NCI-H748 (cell line): Measurements from ENCODE around the gene ARL10.
A peak's percentile ranks its signal among the peaks of the same experiment; 100 is the strongest.

Experiments used
- DNase-seq: peaks from one replicate; lab custom pipeline; 2025; ENCODE audit not compliant: unreplicated experiment; lab: John Stamatoyannopoulos, UW

The ARL10 gene

DNA sequence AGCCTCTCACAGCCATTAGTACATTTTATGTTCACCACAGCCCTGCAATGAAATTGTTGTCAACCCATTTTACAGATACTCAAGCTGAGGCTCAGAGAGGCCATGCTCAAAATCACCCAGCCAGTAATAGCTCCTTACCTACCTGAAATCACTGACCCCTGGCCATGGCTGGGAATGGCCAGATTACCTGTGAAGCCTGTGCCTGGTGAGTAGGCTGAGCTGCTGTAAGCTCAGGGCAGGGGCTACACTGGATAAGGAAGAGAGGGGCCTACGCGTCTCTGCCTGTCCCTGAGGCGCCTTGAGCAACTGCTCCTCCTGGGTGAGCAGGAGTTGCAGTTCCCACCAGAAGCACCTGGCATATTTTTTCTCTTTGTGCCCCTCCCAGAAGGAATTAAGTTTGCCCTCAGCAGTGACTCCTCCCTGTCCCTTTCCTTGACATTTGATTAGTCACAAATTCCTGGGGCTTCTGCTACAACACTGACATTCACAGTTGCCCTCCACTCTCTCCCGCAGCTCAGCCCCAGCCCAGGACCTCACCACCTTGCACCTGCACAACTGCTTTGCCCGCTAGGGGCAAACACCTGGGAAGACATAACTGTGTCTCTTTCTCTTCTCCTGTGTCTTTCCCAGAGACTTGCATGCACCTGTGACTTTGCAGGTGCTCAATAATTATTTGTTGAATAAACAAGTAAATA lies 45.3 kb downstream of the ARL10 start:
- DNase-seq, result no peak

DNA sequence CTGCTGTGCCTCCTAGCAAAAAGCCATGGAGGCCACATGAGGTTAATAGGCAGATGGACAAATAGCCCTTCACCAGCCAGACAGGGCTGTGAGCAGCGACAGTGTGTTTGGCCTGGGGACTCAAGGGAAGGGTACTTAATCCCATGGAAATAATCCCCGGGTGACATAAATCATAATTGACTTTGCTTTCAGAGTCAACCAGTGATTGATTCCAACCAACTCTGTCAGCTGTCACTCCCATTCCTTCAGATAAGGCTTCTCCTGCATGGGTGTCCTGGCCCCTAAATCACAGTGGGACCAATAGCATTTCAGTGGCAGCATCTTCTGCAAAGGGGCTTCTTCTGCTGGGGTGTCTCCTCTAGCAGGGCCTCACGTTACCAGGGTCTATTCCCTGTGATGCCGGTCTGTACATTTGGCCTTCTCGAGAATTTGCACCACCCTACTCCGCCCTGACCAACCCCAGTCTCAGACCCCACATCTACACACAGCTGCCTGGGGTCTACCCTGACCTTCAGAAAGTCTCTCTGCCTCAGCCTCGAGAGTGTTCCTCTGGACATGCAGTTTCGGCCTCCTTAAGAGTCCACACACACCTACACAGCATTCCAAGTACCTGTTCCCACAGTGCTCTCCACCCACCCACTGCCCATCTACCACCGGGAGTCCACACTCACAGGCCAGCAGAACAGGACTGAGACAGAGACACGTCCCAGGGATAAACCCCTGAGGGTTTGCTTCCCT lies 47.4 kb downstream of the ARL10 start:
- DNase-seq, result no peak

DNA sequence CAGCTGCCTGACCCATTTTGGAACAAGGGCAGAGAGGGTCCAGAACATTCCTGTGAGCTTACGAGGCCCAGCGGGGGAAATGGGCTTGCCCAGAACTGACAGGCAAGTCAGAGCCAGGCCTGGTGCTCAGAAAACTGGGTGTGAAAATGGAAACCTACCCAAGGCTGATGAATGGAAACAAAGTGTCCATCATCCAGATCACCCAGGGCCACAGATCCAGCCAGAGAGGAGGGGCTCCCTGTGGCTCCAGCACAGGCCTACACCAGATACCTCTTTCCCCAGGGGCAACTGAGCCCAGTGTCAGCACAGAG lies 47.9 kb downstream of the ARL10 start:
- DNase-seq, result no peak

DNA sequence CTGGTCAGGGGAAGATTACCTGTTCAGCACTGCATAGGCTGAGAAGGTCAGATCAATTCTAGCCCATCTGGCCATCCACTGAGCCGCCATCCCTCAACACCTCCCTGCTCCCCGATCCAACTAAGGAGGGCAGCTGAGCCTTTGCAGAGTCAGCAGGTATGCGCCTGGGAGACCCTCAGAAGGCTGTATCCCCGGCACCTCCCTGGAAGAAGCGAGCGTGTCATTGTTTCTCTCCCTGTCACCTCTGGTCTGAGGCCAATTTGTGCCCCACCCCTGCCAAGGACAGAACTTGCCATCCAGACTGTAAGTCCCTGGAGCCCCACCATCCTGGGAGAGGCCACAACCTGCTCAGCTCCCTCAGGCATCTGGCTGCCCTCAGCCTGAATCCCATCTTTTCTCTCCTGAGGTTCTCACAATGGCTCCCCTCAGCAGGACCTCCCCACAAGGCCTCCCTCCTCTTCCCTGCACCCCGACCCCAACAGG lies 48.5 kb downstream of the ARL10 start:
- no peak for DNase-seq

- DNase-seq, result no peak
Observed at GRCh38 chr5:176414704-176415103, 49.4 kb downstream of the ARL10 start.

DNA sequence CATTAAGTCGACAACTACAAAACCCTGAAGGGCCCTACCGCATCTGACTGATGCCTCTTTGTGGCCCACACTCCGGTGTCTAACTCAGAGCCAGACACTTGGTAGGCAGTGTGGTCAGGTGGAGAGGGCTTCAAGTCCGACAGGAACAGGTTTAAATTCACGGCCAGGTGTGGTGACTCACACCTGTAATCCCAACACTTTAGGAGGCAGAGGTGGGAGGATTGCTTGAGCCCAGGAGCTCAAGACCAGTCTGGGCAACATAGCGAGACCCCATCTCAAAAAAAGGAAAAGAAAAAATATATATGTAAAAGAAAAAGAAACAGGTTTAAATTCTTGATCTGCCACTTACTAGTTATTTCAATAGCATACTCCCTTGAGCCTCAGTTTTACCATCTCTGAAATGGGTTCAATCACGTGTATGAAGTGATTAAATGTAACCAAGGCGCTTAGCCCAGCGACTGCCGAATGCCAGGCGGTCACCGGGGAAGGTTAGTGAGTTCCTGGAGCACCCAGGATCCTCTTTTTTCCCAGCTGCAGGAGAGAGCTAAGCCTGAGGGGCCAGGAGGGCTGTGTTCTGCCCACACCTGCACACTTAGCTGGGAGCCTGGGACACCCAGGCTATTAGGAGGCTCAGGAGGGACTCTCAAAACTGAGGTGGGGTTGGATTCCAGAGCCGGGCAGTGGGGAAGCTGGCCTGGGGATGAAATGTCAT lies 50.1 kb downstream of the ARL10 start:
- no peak for DNase-seq

- DNase-seq, result peak; percentile 91
Observed at GRCh38 chr5:176415952-176416924, 51.0 kb downstream of the ARL10 start, which contains the start of gene CLTB. Gene CLTB, minus strand, starts transcription at chr5:176416539. Its CDS starts 176 bp downstream, at chr5:176416363.

GRCh38 chr5:176416965-176417364 lies 51.7 kb downstream of the ARL10 start:
- no peak for DNase-seq

DNA sequence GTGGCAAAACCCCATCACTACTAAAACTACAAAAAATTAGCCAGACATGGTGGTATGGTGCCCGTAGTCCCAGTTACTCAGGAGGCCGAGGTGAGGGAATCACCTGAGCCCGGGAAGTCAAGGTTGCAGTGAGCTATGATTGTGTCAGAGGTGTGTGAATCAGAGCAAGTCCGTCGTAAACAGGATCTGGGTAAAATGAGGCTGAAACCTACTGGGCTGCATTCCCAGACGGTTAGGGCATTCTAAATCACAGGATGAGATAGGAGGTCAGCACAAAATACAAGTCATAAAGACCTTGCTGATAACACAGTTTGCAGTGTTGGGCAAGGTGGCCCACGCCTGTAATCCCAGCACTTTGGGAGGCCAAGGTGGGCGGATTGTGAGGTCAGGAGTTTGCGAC lies 53.0 kb downstream of the ARL10 start:
- DNase-seq, result no peak

DNA sequence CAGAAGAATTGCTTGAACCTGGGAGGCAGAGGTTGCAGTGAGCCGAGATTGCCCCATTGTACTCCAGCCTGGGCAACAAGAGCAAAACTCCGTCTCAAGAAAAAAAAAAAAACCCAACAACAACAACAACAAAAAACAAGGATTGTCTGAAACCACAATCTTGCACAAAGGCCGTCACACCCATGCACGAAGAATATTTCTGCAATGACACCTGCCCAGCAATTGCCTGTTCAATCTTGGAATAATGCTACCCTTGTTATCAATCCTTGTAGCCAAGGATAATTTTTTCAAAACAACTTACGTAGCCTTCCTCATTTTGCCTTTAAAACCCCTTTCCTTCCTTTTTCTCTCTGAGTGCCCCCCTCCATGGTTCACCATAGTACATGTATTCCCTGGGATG lies 54.8 kb downstream of the ARL10 start:
- no peak for DNase-seq

GRCh38 chr5:176420972-176421544 lies 55.8 kb downstream of the ARL10 start:
- no peak for DNase-seq

- no peak for DNase-seq
Observed at GRCh38 chr5:176424181-176424580, 58.9 kb downstream of the ARL10 start.

GRCh38 chr5:176425138-176425537 lies 59.9 kb downstream of the ARL10 start:
- DNase-seq, result no peak

GRCh38 chr5:176425791-176426190 lies 60.5 kb downstream of the ARL10 start:
- DNase-seq, result no peak

DNA sequence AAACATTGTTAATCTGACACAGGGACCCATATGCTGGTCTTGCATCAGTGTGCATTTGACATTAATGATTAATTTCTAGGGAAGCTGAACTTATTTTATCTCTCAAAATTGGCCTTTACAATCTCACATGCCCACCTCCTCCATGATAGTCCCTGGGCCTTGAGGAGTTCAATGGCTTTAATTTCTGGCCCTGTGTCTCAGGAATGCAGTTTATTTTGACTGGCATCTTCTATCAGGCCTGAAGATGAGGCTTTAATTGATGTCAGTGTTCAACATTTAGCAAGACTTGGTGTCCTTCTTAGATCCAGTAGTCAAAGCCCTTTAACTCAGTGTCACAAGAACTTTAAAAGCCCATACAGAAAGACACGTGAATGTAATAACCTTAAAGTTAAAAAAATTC lies 61.6 kb downstream of the ARL10 start:
- DNase-seq, result no peak

- DNase-seq, result no peak
Observed at GRCh38 chr5:176427971-176428370, 62.7 kb downstream of the ARL10 start.

DNA sequence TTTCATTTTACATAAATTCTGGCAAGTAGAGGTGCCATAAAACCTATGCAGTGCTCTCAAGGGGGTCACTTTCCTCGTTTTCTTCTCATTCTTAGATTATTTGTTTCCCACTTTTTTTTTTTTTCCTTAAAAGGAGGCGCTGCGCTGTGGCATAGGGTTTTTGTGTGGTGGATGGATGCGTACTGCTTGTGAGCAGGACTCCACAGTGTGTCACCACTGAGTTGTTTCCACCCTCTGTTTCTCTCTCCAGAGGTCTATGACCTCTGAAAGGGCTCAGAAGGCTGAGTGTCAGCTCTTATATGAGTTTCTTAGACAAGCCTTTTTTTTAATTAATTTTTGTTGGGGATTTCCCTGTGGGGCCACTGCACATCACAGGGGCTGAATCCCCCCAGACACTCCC lies 64.7 kb downstream of the ARL10 start:
- no peak for DNase-seq
